Gastrocnemius medialis (tissue), 4 donors: ENCODE results near the gene SLC16A3. TPM values are rescaled to one million over a fixed set of nuclear protein-coding genes. Genes with fewer than 3 reads are reported as not detected.
A peak's percentile ranks its signal among the peaks of the same experiment; 100 is the strongest.

Source experiments
- ATAC-seq, 2 donors: fragments of 150-250 bp; one replicate each; pipeline ENCODE4 v1.9.1; 2016
- DNase-seq, 2 donors: peaks; one replicate each; pipeline ENCODE4 v3.0.0-alpha.2; 2019
- H3K27ac ChIP-seq, 4 donors: fragments of 200-600 bp; sonication (generic); 1 replicate in 1 of 4; 2 replicates in 3 of 4; pipeline ENCODE4 v1.5.1; 2016 to 2018; ENCODE audit warnings: mild to moderate bottlenecking in 2 of 4, moderate library complexity in 1 of 4
- H3K27me3 ChIP-seq, 3 donors: fragments of 200-600 bp; sonication (generic) in 2 of 3; 1 replicate in 1 of 3; 2 replicates in 2 of 3; pipeline versions ENCODE4 v1.5.1 to v1.6.0; 2016 to 2019; ENCODE audit warnings: mild to moderate bottlenecking in 1 of 3, moderate library complexity in 1 of 3
- H3K36me3 ChIP-seq, 2 donors: fragments of 200-600 bp; sonication (generic) in 1 of 2; one replicate each; pipeline ENCODE4 v1.5.1; 2017 to 2018
- H3K4me1 ChIP-seq, 2 donors: fragments of 200-600 bp; sonication (generic) in 1 of 2; one replicate each; pipeline ENCODE4 v1.5.1; 2016 to 2017; ENCODE audit warnings: mild to moderate bottlenecking in 2 of 2
- H3K4me3 ChIP-seq, 4 donors: fragments of 200-600 bp; sonication (generic) in 3 of 4; 1 replicate in 1 of 4; 2 replicates in 3 of 4; pipeline ENCODE4 v1.5.1; 2016 to 2019; ENCODE audit warnings: mild to moderate bottlenecking in 2 of 4
- H3K9me3 ChIP-seq, 3 donors: fragments of 200-600 bp; sonication (generic) in 2 of 3; 1 replicate in 1 of 3; 2 replicates in 2 of 3; pipeline ENCODE4 v1.5.1; 2016 to 2019
- CTCF ChIP-seq, 5 experiments: fragments of 450-650 bp in 3 of 5; fragments of 200-600 bp in 2 of 5; sonication (generic) in 2 of 5; IDR thresholded peaks in 4 of 5; conservative IDR thresholded peaks in 1 of 5; 1 replicate in 4 of 5; 2 replicates in 1 of 5; pipeline ENCODE4 v1.5.1; 2016 to 2019; ENCODE audit warnings: antibody characterized with exemption in 5 of 5, mild to moderate bottlenecking in 3 of 5, moderate library complexity in 3 of 5
- POLR2A ChIP-seq, 2 donors: fragments of 450-650 bp; IDR thresholded peaks; one replicate each; pipeline ENCODE4 v1.6.1; 2017; ENCODE audit warnings: antibody characterized with exemption in 2 of 2, mild to moderate bottlenecking in 2 of 2, moderate library complexity in 2 of 2
- in situ Hi-C, 4 donors: fragments of 200-750 bp; cut with MboI; loops; one replicate each; pipeline versions ENCODE4 v1.15.0 to v1.8.0; 2017; ENCODE audit warnings: low sequenced_read_pairs in 4 of 4
- intact Hi-C: fragments of 100-400 bp; cut with DNase I; formaldehyde crosslinking; loops from one replicate; pipeline ENCODE4 v1.15.1; 2023; ENCODE audit warnings: low total_unique reads
- total RNA-seq, 4 donors: library from RNA; depleted of rRNA; stranded (reverse); fragments of >200 nt; gene quantifications; one replicate each; pipeline versions ENCODE4 v1.1.0 to v1.2.3, GENCODE V29; 2016

SLC16A3 gene
- total RNA-seq, 4 donors from 2014 or later = 46.0 to 173 (median 126) TPM

DNA sequence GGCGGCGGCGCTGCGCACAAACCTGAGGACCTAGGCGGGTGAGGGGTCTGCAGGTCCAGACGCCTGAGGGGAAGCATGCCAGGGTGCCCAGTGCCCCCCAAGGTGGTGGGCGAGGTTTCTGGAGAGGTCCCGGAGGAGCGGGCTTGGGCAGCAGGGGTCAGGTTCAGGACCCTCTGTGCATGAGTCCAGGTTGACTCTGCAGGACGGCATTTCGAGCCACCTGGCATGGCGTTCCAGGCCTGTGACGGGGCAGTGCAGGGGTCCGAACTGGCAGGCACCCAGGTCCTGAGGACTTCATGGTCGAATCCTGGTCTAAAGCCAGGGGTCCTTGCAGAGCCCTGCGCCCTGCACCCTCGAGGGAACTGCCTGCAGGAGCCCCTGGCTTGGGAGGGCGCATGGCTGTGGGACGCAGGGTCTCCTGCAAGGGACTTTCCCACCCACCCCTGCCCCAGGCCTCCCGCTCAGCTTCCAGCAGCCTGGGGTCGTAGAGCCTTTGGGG is 3.5 kb downstream of the SLC16A3 start:
- H3K4me3 ChIP-seq = peak overlapping the region; percentile 66 to 76 (median 68)
- TF ChIP-seq POLR2A (IDR thresholded peaks at IDR 0.05) = no peak
- no peak for TF ChIP-seq CTCF (IDR thresholded peaks at IDR 0.05 in 4 of 5, conservative IDR thresholded peaks at IDR 0.05 in 1 of 5)
- peaks cover 0 to 8% of the 10 kb centered on the region in 2 donors for H3K36me3 ChIP-seq
- intact Hi-C loops = no loop called here
- no peaks in the 10 kb centered on the region for H3K9me3 ChIP-seq
- in situ Hi-C loops = no loop called here
- H3K27ac ChIP-seq = peak overlapping the region; percentile 90 to 98 (median 93)
- ATAC-seq (no peak), DNase-seq (peak in 1 of 2 donors; percentile 47)
- H3K4me1 ChIP-seq = peaks cover 58 to 73% of the 10 kb centered on the region in 2 donors
- H3K27me3 ChIP-seq = no peaks in the 10 kb centered on the region

DNA sequence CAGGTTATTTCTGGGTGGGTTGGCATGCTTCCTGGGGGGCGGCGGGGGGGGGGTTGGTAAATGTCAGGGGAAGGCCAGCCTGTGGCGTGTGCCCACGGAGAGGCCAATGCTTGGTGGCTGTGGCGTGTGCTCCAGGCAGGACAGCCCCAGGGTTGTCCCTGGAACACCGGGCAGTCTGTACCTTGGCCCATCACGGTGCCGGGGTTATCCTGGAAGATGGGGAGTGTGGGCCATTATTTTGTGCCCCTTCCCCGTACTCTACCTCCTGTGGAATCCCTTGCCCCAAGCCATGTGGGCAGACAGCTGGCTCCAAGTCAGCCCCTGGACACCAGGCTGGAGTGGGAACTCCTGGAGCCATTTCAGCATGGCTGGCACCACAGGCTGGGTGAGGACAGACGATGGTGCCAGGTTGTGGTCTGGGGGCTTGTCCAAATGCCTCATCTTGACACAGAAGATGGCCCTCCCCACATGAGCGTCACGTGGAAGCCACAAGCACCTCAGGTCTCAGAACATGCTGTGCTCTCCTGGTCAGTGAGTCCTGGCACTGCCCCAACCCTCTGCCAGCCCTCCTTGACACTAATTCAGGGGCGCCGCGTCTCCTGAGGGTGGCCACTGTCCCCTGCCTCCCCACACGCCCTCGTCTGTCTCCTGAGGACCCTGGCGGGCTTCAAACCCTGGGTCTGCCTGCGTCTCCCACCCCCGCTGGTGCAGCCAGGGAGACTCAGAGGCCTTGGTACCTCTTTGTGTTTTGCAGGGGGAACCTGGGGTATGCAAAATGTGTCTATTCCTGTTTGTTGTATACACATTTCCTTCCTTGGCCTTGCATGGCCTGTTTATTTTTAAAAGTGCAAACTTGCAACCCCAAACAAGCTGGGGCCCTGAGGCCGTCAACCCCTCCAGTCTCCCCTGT is 4.3 kb downstream of the SLC16A3 start:
- Histone ChIP-seq H3K27ac (peak overlapping the region; percentile 90 to 98 (median 93)), H3K27me3 (no peaks in the 10 kb centered on the region), H3K36me3 (peaks cover 0 to 15% of the 10 kb centered on the region in 2 donors), H3K4me3 (peak overlapping the region in 2 of 4 donors; percentile 40 to 70), H3K9me3 (no peaks in the 10 kb centered on the region), H3K4me1 (peaks cover 64 to 80% of the 10 kb centered on the region in 2 donors)
- intact Hi-C loops (no loop called here), in situ Hi-C loops (no loop called here)
- TF ChIP-seq CTCF (IDR thresholded peaks at IDR 0.05 in 4 of 5, conservative IDR thresholded peaks at IDR 0.05 in 1 of 5) (no peak), POLR2A (IDR thresholded peaks at IDR 0.05) (peak; percentile 8 to 52)
- ATAC-seq (peak; percentile 6 to 40), DNase-seq (peak; percentile 83 to 92)

DNA sequence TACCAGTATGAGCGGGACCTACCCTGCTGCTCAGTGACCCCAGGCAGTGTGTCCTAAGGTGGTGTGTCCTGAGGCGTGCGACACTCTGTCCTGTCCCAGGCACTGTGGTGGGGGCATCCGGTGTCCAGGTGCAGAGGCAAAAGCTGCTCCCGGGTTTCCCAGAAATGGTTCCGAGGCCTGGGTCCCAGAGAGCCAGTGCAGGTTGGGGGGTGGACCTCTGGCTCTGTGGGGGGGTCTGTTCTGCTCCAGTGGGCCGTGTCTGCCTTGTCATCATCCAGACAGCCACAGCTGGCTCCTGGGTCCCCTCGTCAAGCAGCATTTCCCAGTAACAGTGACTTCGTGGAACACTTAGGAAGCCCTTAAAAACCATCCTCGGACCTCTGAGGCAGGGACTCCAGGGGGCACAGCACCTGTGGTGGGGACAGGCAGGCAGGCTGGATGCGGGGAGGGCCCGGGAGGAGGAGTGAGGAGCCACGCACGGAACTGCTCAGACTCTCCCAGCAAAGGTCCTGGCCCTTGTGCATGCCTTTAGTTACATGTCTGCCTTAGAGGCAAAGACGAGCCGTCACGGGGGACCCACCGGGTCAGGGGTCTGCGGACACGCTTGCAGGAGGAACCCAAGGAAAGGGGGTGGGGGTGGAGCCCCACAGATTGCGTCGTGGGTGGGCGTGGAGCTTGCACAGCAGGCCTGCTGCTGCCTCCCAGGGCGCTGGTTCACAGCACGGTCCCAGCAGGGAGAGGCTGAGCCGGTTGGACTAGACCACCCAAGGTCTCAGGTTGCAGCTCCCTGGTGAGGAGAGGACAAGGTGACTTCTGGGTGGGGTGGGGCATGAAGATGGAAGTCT is 5.6 kb downstream of the SLC16A3 start:
- DNase-seq = peak in 1 of 2 donors; percentile 72
- in situ Hi-C loops (no loop called here), intact Hi-C loops (loop anchor here (5.0 kb wide), 1 partner anchor 197 kb away; the partner anchor contains the start of gene DCXR)
- Histone ChIP-seq H3K27me3 (no peaks in the 10 kb centered on the region), H3K4me1 (peaks cover 72 to 89% of the 10 kb centered on the region in 2 donors), H3K36me3 (peaks cover 0 to 15% of the 10 kb centered on the region in 2 donors), H3K9me3 (no peaks in the 10 kb centered on the region), H3K27ac (peak overlapping the region; percentile 90 to 98 (median 93)), H3K4me3 (peak overlapping the region in 1 of 4 donors; percentile 58)
- ATAC-seq = peak in 1 of 2 donors; percentile 2
- no peak for TF ChIP-seq CTCF (IDR thresholded peaks at IDR 0.05 in 4 of 5, conservative IDR thresholded peaks at IDR 0.05 in 1 of 5)
- peak in 1 of 2 donors; percentile 35 for TF ChIP-seq POLR2A (IDR thresholded peaks at IDR 0.05)

DNA sequence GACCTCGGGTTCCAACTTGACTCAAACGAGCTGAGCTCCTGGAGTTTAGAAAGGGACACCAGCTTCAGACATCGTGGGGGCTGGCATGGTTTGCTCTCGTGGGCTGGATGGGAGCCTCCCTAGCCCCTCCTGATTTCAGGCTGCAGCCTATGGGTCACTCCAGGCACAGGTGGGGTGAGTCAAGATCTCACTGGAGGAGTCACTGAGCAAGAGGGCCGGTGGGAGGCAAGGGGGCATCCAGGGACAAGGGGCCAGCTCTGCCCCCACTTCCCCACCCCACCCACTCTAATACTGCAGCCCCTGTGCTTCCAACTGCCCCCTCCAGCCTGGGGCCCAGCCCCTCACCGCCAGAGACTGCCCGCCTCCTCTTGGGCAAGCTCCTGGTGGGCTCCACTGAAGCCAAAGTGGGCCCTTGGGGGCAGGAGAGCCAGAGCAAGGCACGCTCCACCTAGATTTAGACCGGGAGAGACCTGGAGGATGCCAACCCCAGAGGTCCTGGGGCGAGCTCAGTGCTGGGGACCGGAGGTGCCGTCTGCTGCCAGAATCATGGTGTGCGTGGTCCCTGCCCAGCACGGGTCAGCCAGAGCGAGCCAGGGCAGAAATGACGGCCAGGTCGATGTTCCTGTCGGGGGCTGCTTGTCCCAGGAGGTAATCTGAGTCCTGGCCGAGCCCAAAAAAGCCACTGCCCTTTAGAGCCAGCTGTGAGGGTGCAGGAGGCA is 6.4 kb downstream of the SLC16A3 start:
- no peaks in the 10 kb centered on the region for H3K27me3 ChIP-seq
- H3K9me3 ChIP-seq = no peaks in the 10 kb centered on the region
- peak overlapping the region; percentile 90 to 98 (median 93) for H3K27ac ChIP-seq
- intact Hi-C loops = loop anchor here (5.0 kb wide), 1 partner anchor 198 kb away; the partner anchor contains the start of gene DCXR
- H3K4me1 ChIP-seq = peaks cover 74 to 89% of the 10 kb centered on the region in 2 donors
- DNase-seq (peak; percentile 69 to 92), ATAC-seq (peak; percentile 26 to 33)
- H3K4me3 ChIP-seq = peak overlapping the region; percentile 25 to 58 (median 36)
- TF ChIP-seq CTCF (IDR thresholded peaks at IDR 0.05 in 4 of 5, conservative IDR thresholded peaks at IDR 0.05 in 1 of 5) (no peak), POLR2A (IDR thresholded peaks at IDR 0.05) (no peak)
- in situ Hi-C loops = no loop called here
- peaks cover 0 to 15% of the 10 kb centered on the region in 2 donors for H3K36me3 ChIP-seq
